GM18951 (cell line): Measurements from ENCODE around the gene CCDC185.
"Not testable (repeated sequence)": the region's sequence is repeated elsewhere in the genome, so short reads cannot be mapped to it uniquely, and the experiment has no call there.

Source experiments
- POLR2A ChIP-seq: IDR thresholded peaks from 4 replicates; pipeline ENCODE4 v1.6.1; 2011; ENCODE audit warnings: mild to moderate bottlenecking; ENCODE audit not compliant: insufficient read length, insufficient read depth; ENCODE audit errors: extremely low read depth
- in situ Hi-C: fragments of 300-500 bp; cut with MboI; formaldehyde crosslinking; loops from one replicate; pipeline ENCODE4 v1.12.0; 2022; ENCODE audit warnings: low sequenced_read_pairs, mixed read lengths, inconsistent platforms; ENCODE audit not compliant: unreplicated experiment

CCDC185 gene

GRCh38 chr1:223363057-223363855 is 30.0 kb upstream of the CCDC185 start:
- in situ Hi-C loops: no loop called here
- no peak for TF ChIP-seq POLR2A

GRCh38 chr1:223363856-223364684 is 29.1 kb upstream of the CCDC185 start, which contains the start of gene SUSD4:
Gene SUSD4, minus strand, starts transcription at chr1:223364176. Its CDS starts 751 bp downstream, at chr1:223363425.
- in situ Hi-C loops: no loop called here
- TF ChIP-seq POLR2A: no peak

GRCh38 chr1:223364685-223365382 is 28.4 kb upstream of the CCDC185 start:
- in situ Hi-C loops: no loop called here
- TF ChIP-seq POLR2A: no peak

GRCh38 chr1:223374064-223374610 is 19.1 kb upstream of the CCDC185 start:
- in situ Hi-C loops: no loop called here
- no peak for TF ChIP-seq POLR2A

- in situ Hi-C loops: no loop called here
- TF ChIP-seq POLR2A: no peak
Observed at GRCh38 chr1:223378754-223379153, 14.5 kb upstream of the CCDC185 start.

GRCh38 chr1:223386013-223386412 is 7.2 kb upstream of the CCDC185 start:
- in situ Hi-C loops: no loop called here
- no peak for TF ChIP-seq POLR2A

GRCh38 chr1:223390618-223391017 is 2.6 kb upstream of the CCDC185 start:
- in situ Hi-C loops: no loop called here
- no peak for TF ChIP-seq POLR2A

GRCh38 chr1:223394242-223394641 is 1.0 kb downstream of the CCDC185 start:
- TF ChIP-seq POLR2A: no peak

GRCh38 chr1:223394706-223395105 is 1.5 kb downstream of the CCDC185 start:
- in situ Hi-C loops: no loop called here

More at GRCh38 chr1:223394242-223394641, 1.0 kb downstream of the CCDC185 start:
- in situ Hi-C loops: no loop called here

GRCh38 chr1:223399393-223399792 is 6.2 kb downstream of the CCDC185 start:
- in situ Hi-C loops: not testable (repeated sequence)

More at GRCh38 chr1:223394706-223395105, 1.5 kb downstream of the CCDC185 start:
- TF ChIP-seq POLR2A: no peak

- in situ Hi-C loops: no loop called here
- TF ChIP-seq POLR2A: no peak
Observed at GRCh38 chr1:223401873-223402789, 8.9 kb downstream of the CCDC185 start.

GRCh38 chr1:223402790-223403142 is 9.6 kb downstream of the CCDC185 start:
- in situ Hi-C loops: no loop called here
- no peak for TF ChIP-seq POLR2A
